Adrenal gland (tissue), 12 donors: ENCODE data around the gene COQ8B. TPM values are rescaled to one million over a fixed set of nuclear protein-coding genes. Genes with fewer than 3 reads are reported as not detected.

Source experiments
- DNase-seq, 7 donors: peaks; one replicate each; pipeline ENCODE4 v3.0.0-alpha.2; 2019 to 2020
- H3K27ac ChIP-seq, 5 donors: fragments of 200-600 bp; sonication (generic) in 4 of 5; 1 replicate in 3 of 5; 2 replicates in 2 of 5; pipeline versions ENCODE4 v1.5.1 to v1.8.0; 2016 to 2020; ENCODE audit warnings: mild to moderate bottlenecking in 1 of 5
- H3K27me3 ChIP-seq: fragments of 200-600 bp; 2 replicates; pipeline ENCODE4 v1.8.0; 2021
- H3K36me3 ChIP-seq, 2 donors: fragments of 200-600 bp; replicated peaks in 1 of 2; 1 replicate in 1 of 2; 2 replicates in 1 of 2; pipeline versions ENCODE4 v1.5.1 to v1.8.0; 2018 to 2022
- H3K4me1 ChIP-seq, 2 donors: fragments of 200-600 bp; replicated peaks in 1 of 2; 1 replicate in 1 of 2; 2 replicates in 1 of 2; pipeline versions ENCODE4 v1.5.1 to v1.8.0; 2018 to 2021
- H3K4me3 ChIP-seq, 4 donors: fragments of 200-600 bp; sonication (generic) in 3 of 4; one replicate each; pipeline ENCODE4 v1.5.1; 2016 to 2018
- H3K9me3 ChIP-seq, 3 donors: fragments of 200-600 bp; sonication (generic) in 1 of 3; replicated peaks in 1 of 3; 1 replicate in 2 of 3; 2 replicates in 1 of 3; pipeline versions ENCODE4 v1.5.1 to v1.8.0; 2016 to 2021
- CTCF ChIP-seq, 6 experiments: fragments of 450-650 bp in 4 of 6; fragments of 200-600 bp in 2 of 6; sonication (generic) in 1 of 6; IDR thresholded peaks; 1 replicate in 5 of 6; 2 replicates in 1 of 6; pipeline versions ENCODE4 v1.5.1 to v1.8.0; 2016 to 2021; ENCODE audit warnings: antibody characterized with exemption in 6 of 6, mild to moderate bottlenecking in 2 of 6, moderate library complexity in 1 of 6
- POLR2A ChIP-seq, 2 donors: fragments of 450-650 bp; IDR thresholded peaks; one replicate each; pipeline ENCODE4 v1.6.1; 2017; ENCODE audit warnings: antibody characterized with exemption in 2 of 2, mild to moderate bottlenecking in 2 of 2, moderate library complexity in 1 of 2
- WGBS, 4 donors: extraction: QIAGEN DNeasy Blood & Tissue Kit in 2 of 4; methylation state at CpG; one replicate each; pipeline versions ENCODE4 v1.1.5 to v1.1.7; 2013 to 2017; 5-methylcytosine and 5-hydroxymethylcytosine counted together
- intact Hi-C, 2 donors: fragments of 100-400 bp; cut with DNase I; formaldehyde crosslinking; loops; one replicate each; pipeline versions ENCODE4 v1.14.1 to v1.15.0; 2022 to 2023
- polyA plus RNA-seq, 3 donors: library from polyadenylated mRNA; stranded (reverse); fragments of 200-250 nt in 2 of 3; fragments of 350-450 nt in 1 of 3; fragmentation: Illumina TruSeq in 1 of 3; extraction: RNeasy Lipid Tissue Mini Kit (QIAGEN cat#74804) in 1 of 3; gene quantifications; one replicate each; pipeline ENCODE4 v1.2.3, GENCODE V29; 2013 to 2014
- total RNA-seq, 9 donors: library from RNA; depleted of rRNA in 4 of 9; stranded (reverse); fragments of >200 nt in 4 of 9; fragments of 120-200 nt in 1 of 9; fragmentation: NEBNext Ultra II Directional in 1 of 9; extraction: Animal tissue kit (Norgen Biotek cat#: 25700) in 1 of 9; gene quantifications; one replicate each; pipeline versions ENCODE4 v1.1.0 to v1.2.4, GENCODE V29; 2013 to 2023
- donor health status: healthy with polysubstance abuse.
- donor health status: Bipolar disorder and iron deficiency.
- donor health status: DM: yes; HTN: yes; CAD: no.
- donor health status: DM: no; HTN: no; CAD: no.
- donor health status: DM: no; HTN: no; CAD: no.
- donor health status: DM: yes; HTN: yes; CAD: no.

The COQ8B gene
- total and polyA plus RNA-seq, 12 donors = 13.7 to 80.4 (median 48.9) TPM

- H3K27me3 ChIP-seq = no peaks in the 10 kb centered on the region
- H3K4me3 ChIP-seq = no peak overlapping the region
- 85 to 90% (median 88%) methylated on average over 17 of the region's 17 CpGs for WGBS, 4 donors
- intact Hi-C loops = no loop called here
- peaks cover 0 to 91% of the 10 kb centered on the region in 2 donors for H3K36me3 ChIP-seq
- no peak for DNase-seq
- no peaks in the 10 kb centered on the region for H3K9me3 ChIP-seq
- H3K27ac ChIP-seq = peak overlapping the region in 1 of 5 donors; percentile 7
- no peaks in the 10 kb centered on the region for H3K4me1 ChIP-seq
- TF ChIP-seq CTCF (IDR thresholded peaks at IDR 0.05) (no peak), POLR2A (IDR thresholded peaks at IDR 0.05) (no peak)
Measured at GRCh38 chr19:40762754-40763470, 46.2 kb upstream of the COQ8B start.

GRCh38 chr19:40759352-40759751 is 42.7 kb upstream of the COQ8B start:
- Histone ChIP-seq H3K4me3 (no peak overlapping the region), H3K4me1 (peaks cover 5 to 24% of the 10 kb centered on the region in 2 donors), H3K27me3 (no peaks in the 10 kb centered on the region), H3K27ac (no peak overlapping the region), H3K9me3 (no peaks in the 10 kb centered on the region), H3K36me3 (peaks cover 0 to 70% of the 10 kb centered on the region in 2 donors)
- intact Hi-C loops = no loop called here
- no peak for DNase-seq
- 90 to 95% (median 92%) methylated on average over 5 to 13 of the region's 13 CpGs for WGBS, 4 donors
- TF ChIP-seq POLR2A (IDR thresholded peaks at IDR 0.05) = no peak
- TF ChIP-seq CTCF (IDR thresholded peaks at IDR 0.05) = no peak

GRCh38 chr19:40758491-40758890 is 41.8 kb upstream of the COQ8B start:
- 94 to 100% (median 96%) methylated on average over 3 of the region's 3 CpGs for WGBS, 4 donors
- H3K36me3 ChIP-seq = peaks cover 0 to 62% of the 10 kb centered on the region in 2 donors
- intact Hi-C loops = no loop called here
- H3K9me3 ChIP-seq = no peaks in the 10 kb centered on the region
- H3K4me3 ChIP-seq = no peak overlapping the region
- DNase-seq = no peak
- no peaks in the 10 kb centered on the region for H3K27me3 ChIP-seq
- TF ChIP-seq POLR2A (IDR thresholded peaks at IDR 0.05) = no peak
- TF ChIP-seq CTCF (IDR thresholded peaks at IDR 0.05) = no peak
- H3K4me1 ChIP-seq = peaks cover 13 to 33% of the 10 kb centered on the region in 2 donors
- H3K27ac ChIP-seq = no peak overlapping the region

- 71 to 77% (median 74%) methylated on average over 10 to 11 of the region's 11 CpGs for WGBS, 4 donors
- intact Hi-C loops = no loop called here
- no peak for DNase-seq
- H3K4me1 ChIP-seq = peaks cover 23 to 46% of the 10 kb centered on the region in 2 donors
- H3K4me3 ChIP-seq = no peak overlapping the region
- peaks cover 0 to 43% of the 10 kb centered on the region in 2 donors for H3K36me3 ChIP-seq
- no peaks in the 10 kb centered on the region for H3K9me3 ChIP-seq
- no peaks in the 10 kb centered on the region for H3K27me3 ChIP-seq
- no peak overlapping the region for H3K27ac ChIP-seq
- TF ChIP-seq CTCF (IDR thresholded peaks at IDR 0.05) (no peak), POLR2A (IDR thresholded peaks at IDR 0.05) (no peak)
Measured at GRCh38 chr19:40756502-40757110, 39.9 kb upstream of the COQ8B start.
